ENCODE measurements around the gene EHMT1. TPM values are rescaled to one million over a fixed set of nuclear protein-coding genes. Genes with fewer than 3 reads are reported as not detected.

Gene EHMT1
- total and polyA plus RNA-seq, 2 donors, result 37.3 to 56.9 TPM

GRCh38 chr9:137611623-137612609, 6.9 kb upstream of the EHMT1 start:
- Histone ChIP-seq H3K27ac (ENCODE audit: low read depth in 1 of 2, low read length in 1 of 2) (peak overlapping the region in 1 of 2 donors; percentile 33), H3K36me3 (ENCODE audit: control insufficient read depth in 2 of 2, insufficient read depth in 2 of 2, low read length in 1 of 2) (peaks cover 22 to 24% of the 10 kb centered on the region in 2 donors), H3K4me1 (ENCODE audit: control insufficient read depth in 2 of 2, insufficient read depth in 2 of 2, low read length in 2 of 2) (peaks cover 4 to 13% of the 10 kb centered on the region in 2 donors), H3K27me3 (ENCODE audit: control insufficient read depth in 2 of 2, insufficient read depth in 1 of 2, low read length in 1 of 2) (peaks cover 0 to 2% of the 10 kb centered on the region in 2 donors), H3K9me3 (ENCODE audit: control insufficient read depth in 2 of 2, insufficient read depth in 1 of 2, low read length in 1 of 2) (no peaks in the 10 kb centered on the region), H3K4me3 (ENCODE audit: low read length in 2 of 2) (no peak overlapping the region)
- 69% methylated on average over 21 of the region's 21 CpGs for WGBS
- DNase-seq (ENCODE audit: low read depth in 6 of 9, low spot score in 9 of 9), result no peak

GRCh38 chr9:137612741-137613142, 6.1 kb upstream of the EHMT1 start:
- WGBS, result 89% methylated on average over 8 of the region's 8 CpGs
- H3K4me3 ChIP-seq (ENCODE audit: low read length in 2 of 2), result no peak overlapping the region

GRCh38 chr9:137613259-137613658, 5.5 kb upstream of the EHMT1 start:
- no peak for DNase-seq (ENCODE audit: low read depth in 6 of 9, low spot score in 9 of 9)
- 98% methylated on average over 5 of the region's 5 CpGs for WGBS
- Histone ChIP-seq H3K27me3 (ENCODE audit: control insufficient read depth in 2 of 2, insufficient read depth in 1 of 2, low read length in 1 of 2) (no peaks in the 10 kb centered on the region), H3K36me3 (ENCODE audit: control insufficient read depth in 2 of 2, insufficient read depth in 2 of 2, low read length in 1 of 2) (peaks cover 22 to 24% of the 10 kb centered on the region in 2 donors), H3K9me3 (ENCODE audit: control insufficient read depth in 2 of 2, insufficient read depth in 1 of 2, low read length in 1 of 2) (no peaks in the 10 kb centered on the region), H3K27ac (ENCODE audit: low read depth in 1 of 2, low read length in 1 of 2) (no peak overlapping the region), H3K4me1 (ENCODE audit: control insufficient read depth in 2 of 2, insufficient read depth in 2 of 2, low read length in 2 of 2) (peaks cover 7 to 14% of the 10 kb centered on the region in 2 donors), H3K4me3 (ENCODE audit: low read length in 2 of 2) (no peak overlapping the region)

More at GRCh38 chr9:137612741-137613142, 6.1 kb upstream of the EHMT1 start:
- Histone ChIP-seq H3K27me3 (ENCODE audit: control insufficient read depth in 2 of 2, insufficient read depth in 1 of 2, low read length in 1 of 2) (no peaks in the 10 kb centered on the region), H3K36me3 (ENCODE audit: control insufficient read depth in 2 of 2, insufficient read depth in 2 of 2, low read length in 1 of 2) (peaks cover 22 to 24% of the 10 kb centered on the region in 2 donors), H3K9me3 (ENCODE audit: control insufficient read depth in 2 of 2, insufficient read depth in 1 of 2, low read length in 1 of 2) (no peaks in the 10 kb centered on the region), H3K4me1 (ENCODE audit: control insufficient read depth in 2 of 2, insufficient read depth in 2 of 2, low read length in 2 of 2) (peaks cover 4 to 11% of the 10 kb centered on the region in 2 donors), H3K27ac (ENCODE audit: low read depth in 1 of 2, low read length in 1 of 2) (peak overlapping the region in 1 of 2 donors; percentile 33)
- DNase-seq (ENCODE audit: low read depth in 6 of 9, low spot score in 9 of 9), result no peak

- 96% methylated on average over 27 of the region's 27 CpGs for WGBS
- Histone ChIP-seq H3K4me1 (ENCODE audit: control insufficient read depth in 2 of 2, insufficient read depth in 2 of 2, low read length in 2 of 2) (peaks cover 7 to 10% of the 10 kb centered on the region in 2 donors), H3K4me3 (ENCODE audit: low read length in 2 of 2) (no peak overlapping the region), H3K27ac (ENCODE audit: low read depth in 1 of 2, low read length in 1 of 2) (no peak overlapping the region), H3K27me3 (ENCODE audit: control insufficient read depth in 2 of 2, insufficient read depth in 1 of 2, low read length in 1 of 2) (no peaks in the 10 kb centered on the region), H3K36me3 (ENCODE audit: control insufficient read depth in 2 of 2, insufficient read depth in 2 of 2, low read length in 1 of 2) (peaks cover 22 to 24% of the 10 kb centered on the region in 2 donors), H3K9me3 (ENCODE audit: control insufficient read depth in 2 of 2, insufficient read depth in 1 of 2, low read length in 1 of 2) (no peaks in the 10 kb centered on the region)
- no peak for DNase-seq (ENCODE audit: low read depth in 6 of 9, low spot score in 9 of 9)
Observed at GRCh38 chr9:137613738-137614523, 4.9 kb upstream of the EHMT1 start.

GRCh38 chr9:137614631-137615386, 4.0 kb upstream of the EHMT1 start:
- no peaks in the 10 kb centered on the region for H3K9me3 ChIP-seq (ENCODE audit: control insufficient read depth in 2 of 2, insufficient read depth in 1 of 2, low read length in 1 of 2)
- 95% methylated on average over 25 of the region's 25 CpGs for WGBS
- peaks cover 9 to 12% of the 10 kb centered on the region in 2 donors for H3K4me1 ChIP-seq (ENCODE audit: control insufficient read depth in 2 of 2, insufficient read depth in 2 of 2, low read length in 2 of 2)
- DNase-seq (ENCODE audit: low read depth in 6 of 9, low spot score in 9 of 9), result no peak
- H3K36me3 ChIP-seq (ENCODE audit: control insufficient read depth in 2 of 2, insufficient read depth in 2 of 2, low read length in 1 of 2), result peaks cover 22 to 24% of the 10 kb centered on the region in 2 donors
- no peaks in the 10 kb centered on the region for H3K27me3 ChIP-seq (ENCODE audit: control insufficient read depth in 2 of 2, insufficient read depth in 1 of 2, low read length in 1 of 2)
- no peak overlapping the region for H3K4me3 ChIP-seq (ENCODE audit: low read length in 2 of 2)
- no peak overlapping the region for H3K27ac ChIP-seq (ENCODE audit: low read depth in 1 of 2, low read length in 1 of 2)

GRCh38 chr9:137615387-137615871, 3.4 kb upstream of the EHMT1 start:
- peaks cover 12 to 14% of the 10 kb centered on the region in 2 donors for H3K4me1 ChIP-seq (ENCODE audit: control insufficient read depth in 2 of 2, insufficient read depth in 2 of 2, low read length in 2 of 2)
- no peak for DNase-seq (ENCODE audit: low read depth in 6 of 9, low spot score in 9 of 9)
- H3K4me3 ChIP-seq (ENCODE audit: low read length in 2 of 2), result no peak overlapping the region
- H3K36me3 ChIP-seq (ENCODE audit: control insufficient read depth in 2 of 2, insufficient read depth in 2 of 2, low read length in 1 of 2), result peaks cover 22 to 24% of the 10 kb centered on the region in 2 donors
- H3K27ac ChIP-seq (ENCODE audit: low read depth in 1 of 2, low read length in 1 of 2), result no peak overlapping the region
- WGBS, result 98% methylated on average over 19 of the region's 19 CpGs
- H3K27me3 ChIP-seq (ENCODE audit: control insufficient read depth in 2 of 2, insufficient read depth in 1 of 2, low read length in 1 of 2), result no peaks in the 10 kb centered on the region
- no peaks in the 10 kb centered on the region for H3K9me3 ChIP-seq (ENCODE audit: control insufficient read depth in 2 of 2, insufficient read depth in 1 of 2, low read length in 1 of 2)

GRCh38 chr9:137619240-137620047, 639 bp downstream of the EHMT1 start:
- no peaks in the 10 kb centered on the region for H3K27me3 ChIP-seq (ENCODE audit: control insufficient read depth in 2 of 2, insufficient read depth in 1 of 2, low read length in 1 of 2)
- peak overlapping the region; percentile 79 to 85 for H3K4me3 ChIP-seq (ENCODE audit: low read length in 2 of 2)
- WGBS, result under 1% methylated on average over 58 of the region's 58 CpGs
- H3K9me3 ChIP-seq (ENCODE audit: control insufficient read depth in 2 of 2, insufficient read depth in 1 of 2, low read length in 1 of 2), result no peaks in the 10 kb centered on the region
- peaks cover 19 to 24% of the 10 kb centered on the region in 2 donors for H3K4me1 ChIP-seq (ENCODE audit: control insufficient read depth in 2 of 2, insufficient read depth in 2 of 2, low read length in 2 of 2)
- peaks cover 17 to 22% of the 10 kb centered on the region in 2 donors for H3K36me3 ChIP-seq (ENCODE audit: control insufficient read depth in 2 of 2, insufficient read depth in 2 of 2, low read length in 1 of 2)
- DNase-seq (ENCODE audit: low read depth in 6 of 9, low spot score in 9 of 9), result peak in 2 of 9 donors; percentile 35 to 61
- H3K27ac ChIP-seq (ENCODE audit: low read depth in 1 of 2, low read length in 1 of 2), result peak overlapping the region; percentile 20 to 83

GRCh38 chr9:137620048-137620405, 1.2 kb downstream of the EHMT1 start:
- 68% methylated on average over 4 of the region's 4 CpGs for WGBS
- no peak for DNase-seq (ENCODE audit: low read depth in 6 of 9, low spot score in 9 of 9)
- Histone ChIP-seq H3K9me3 (ENCODE audit: control insufficient read depth in 2 of 2, insufficient read depth in 1 of 2, low read length in 1 of 2) (no peaks in the 10 kb centered on the region), H3K4me3 (ENCODE audit: low read length in 2 of 2) (peak overlapping the region; percentile 79 to 85), H3K4me1 (ENCODE audit: control insufficient read depth in 2 of 2, insufficient read depth in 2 of 2, low read length in 2 of 2) (peaks cover 20 to 24% of the 10 kb centered on the region in 2 donors), H3K27ac (ENCODE audit: low read depth in 1 of 2, low read length in 1 of 2) (peak overlapping the region in 1 of 2 donors; percentile 20), H3K27me3 (ENCODE audit: control insufficient read depth in 2 of 2, insufficient read depth in 1 of 2, low read length in 1 of 2) (no peaks in the 10 kb centered on the region), H3K36me3 (ENCODE audit: control insufficient read depth in 2 of 2, insufficient read depth in 2 of 2, low read length in 1 of 2) (peaks cover 12 to 18% of the 10 kb centered on the region in 2 donors)
